Activated CD8-positive, alpha-beta T cell treated with anti-CD3 and anti-CD28 coated beads for 36 hours (primary cell): ENCODE measurements around the gene TFG. TPM values are rescaled to one million over a fixed set of nuclear protein-coding genes. Genes with fewer than 3 reads are reported as not detected.

Experiments used
- ATAC-seq: fragments of 200-7000 bp; cut with Tn5 transposase; one replicate; pipeline ENCODE4 v1.10.0; 2021; ENCODE audit warnings: mild to moderate bottlenecking, moderate library complexity
- CTCF ChIA-PET: fragments of 350-600 bp; sonication (Branson Sonifier 250); formaldehyde crosslinking; loops from one replicate; lab custom pipeline; 2021; ENCODE audit warnings: antibody characterized with exemption; lab: Charles Lee
- POLR2A ChIA-PET: fragments of 350-600 bp; sonication (Branson Sonifier 250); formaldehyde crosslinking; loops from one replicate; lab custom pipeline; 2021; ENCODE audit warnings: antibody characterized with exemption; lab: Charles Lee
- DNase-seq: peaks from one replicate; pipeline ENCODE4 v3.0.0-alpha.2; 2020
- H3K27ac Mint-ChIP-seq: one replicate; pipeline ENCODE4 v1.8.0; 2021; ENCODE audit warnings: mild to moderate bottlenecking, mixed read lengths
- H3K27me3 Mint-ChIP-seq: one replicate; pipeline ENCODE4 v1.8.0; 2021; ENCODE audit warnings: mixed read lengths
- H3K36me3 Mint-ChIP-seq: one replicate; pipeline ENCODE4 v1.8.0; 2021; ENCODE audit warnings: low read depth, mixed read lengths
- H3K4me1 Mint-ChIP-seq: one replicate; pipeline ENCODE4 v1.8.0; 2021; ENCODE audit warnings: low read depth, mixed read lengths
- H3K4me3 Mint-ChIP-seq: one replicate; pipeline ENCODE4 v1.8.0; 2021; ENCODE audit warnings: mild to moderate bottlenecking, moderate library complexity, mixed read lengths
- H3K9me3 Mint-ChIP-seq: one replicate; pipeline ENCODE4 v1.8.0; 2021; ENCODE audit warnings: mixed read lengths
- intact Hi-C: fragments of 100-400 bp; cut with micrococcal nuclease; formaldehyde crosslinking; loops from one replicate; pipeline ENCODE4 v1.10.0; 2022
- total RNA-seq, 2 experiments: library from RNA; stranded (reverse); gene quantifications; one replicate each; pipeline ENCODE4 v1.2.3, GENCODE V29; 2021
- TF ChIP-seq, protein P1 (sequence below): fragments of 200-600 bp; IDR thresholded peaks from one replicate; pipeline ENCODE4 v1.8.0; 2022; ENCODE audit warnings: antibody characterized with exemption, mild to moderate bottlenecking

Gene TFG
- total RNA-seq, 2 experiments from 2014 or later, result 59.2 TPM

DNA sequence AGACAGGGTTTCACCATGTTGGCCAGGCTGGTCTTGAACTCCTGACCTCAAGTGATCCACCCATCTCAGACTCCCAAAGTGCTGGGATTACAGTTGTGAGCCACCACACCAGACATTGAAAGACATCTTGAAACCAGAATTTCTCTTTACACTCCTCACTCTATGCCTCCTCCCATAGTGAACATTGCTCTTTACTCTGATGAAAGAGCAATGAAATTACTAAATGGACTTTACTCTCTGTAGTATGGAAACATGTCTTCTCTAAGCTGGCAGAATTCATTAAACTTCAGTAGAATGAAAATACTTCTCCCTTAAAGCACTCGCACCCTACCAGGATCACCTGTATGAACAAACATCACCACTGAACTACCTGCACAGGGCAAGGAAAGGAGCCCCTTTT is 27.8 kb upstream of the TFG start:
- DNase-seq (no peak), ATAC-seq (no peak)
- intact Hi-C loops, result no loop called here
- POLR2A ChIA-PET, result no interaction called here
- H3K27me3 Mint-ChIP-seq, result no peaks in the 10 kb centered on the region
- H3K4me3 Mint-ChIP-seq, result no peak overlapping the region
- H3K36me3 Mint-ChIP-seq, result peaks cover 29% of the 10 kb centered on the region
- H3K9me3 Mint-ChIP-seq, result peaks cover 1% of the 10 kb centered on the region
- CTCF ChIA-PET, result interaction anchor here (1.4 kb wide), 1 partner anchor 30 kb away, joined by 4 read pairs; no protein-coding TSS in a partner anchor
- H3K27ac Mint-ChIP-seq, result no peak overlapping the region
- TF ChIP-seq, protein P1, sequence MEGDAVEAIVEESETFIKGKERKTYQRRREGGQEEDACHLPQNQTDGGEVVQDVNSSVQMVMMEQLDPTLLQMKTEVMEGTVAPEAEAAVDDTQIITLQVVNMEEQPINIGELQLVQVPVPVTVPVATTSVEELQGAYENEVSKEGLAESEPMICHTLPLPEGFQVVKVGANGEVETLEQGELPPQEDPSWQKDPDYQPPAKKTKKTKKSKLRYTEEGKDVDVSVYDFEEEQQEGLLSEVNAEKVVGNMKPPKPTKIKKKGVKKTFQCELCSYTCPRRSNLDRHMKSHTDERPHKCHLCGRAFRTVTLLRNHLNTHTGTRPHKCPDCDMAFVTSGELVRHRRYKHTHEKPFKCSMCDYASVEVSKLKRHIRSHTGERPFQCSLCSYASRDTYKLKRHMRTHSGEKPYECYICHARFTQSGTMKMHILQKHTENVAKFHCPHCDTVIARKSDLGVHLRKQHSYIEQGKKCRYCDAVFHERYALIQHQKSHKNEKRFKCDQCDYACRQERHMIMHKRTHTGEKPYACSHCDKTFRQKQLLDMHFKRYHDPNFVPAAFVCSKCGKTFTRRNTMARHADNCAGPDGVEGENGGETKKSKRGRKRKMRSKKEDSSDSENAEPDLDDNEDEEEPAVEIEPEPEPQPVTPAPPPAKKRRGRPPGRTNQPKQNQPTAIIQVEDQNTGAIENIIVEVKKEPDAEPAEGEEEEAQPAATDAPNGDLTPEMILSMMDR, result no peak
- no peaks in the 10 kb centered on the region for H3K4me1 Mint-ChIP-seq

DNA sequence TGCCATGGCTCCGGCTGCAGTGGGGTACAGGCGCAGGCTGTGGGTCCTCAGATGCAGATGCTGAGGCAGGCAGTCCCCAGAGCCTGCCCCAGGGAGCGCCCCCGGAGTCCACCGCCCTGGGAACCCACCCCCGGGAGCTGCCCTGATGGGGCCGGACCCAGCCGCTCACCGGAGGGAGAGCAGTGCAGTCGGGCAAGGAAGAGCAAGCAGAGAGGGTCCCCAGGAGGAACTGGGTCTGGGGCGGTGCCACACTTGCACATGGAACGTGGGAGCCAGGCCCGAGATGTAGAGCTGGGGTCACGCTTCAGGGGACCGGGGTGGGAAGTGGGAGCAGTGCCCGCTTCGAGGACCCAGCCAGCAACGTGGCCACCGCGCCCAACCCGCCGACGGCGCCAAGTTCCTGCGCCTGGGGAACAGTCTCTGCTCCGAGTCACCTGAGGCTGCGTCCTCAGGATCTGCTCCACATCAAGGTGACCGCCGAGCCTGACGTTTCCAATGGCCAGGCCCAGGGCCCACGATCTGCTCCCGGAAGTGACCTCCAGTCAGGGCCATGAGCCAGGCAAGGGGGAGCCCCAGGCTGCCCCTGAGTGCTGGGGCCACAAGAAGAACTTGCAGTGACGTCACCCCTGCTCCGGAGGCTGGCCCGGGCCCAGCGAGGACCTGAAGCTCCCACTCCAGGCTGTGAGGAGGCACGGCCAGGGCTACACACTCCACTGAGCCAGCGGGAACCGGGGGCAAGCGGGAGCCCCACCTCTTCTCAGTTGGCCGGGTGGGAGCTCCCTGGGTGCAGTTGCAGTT is 27.0 kb upstream of the TFG start:
- ATAC-seq (peak; percentile 30), DNase-seq (no peak)
- Mint-ChIP-seq H3K36me3 (peaks cover 29% of the 10 kb centered on the region), H3K27me3 (no peaks in the 10 kb centered on the region), H3K4me3 (no peak overlapping the region), H3K27ac (no peak overlapping the region), H3K4me1 (no peaks in the 10 kb centered on the region), H3K9me3 (peaks cover 1% of the 10 kb centered on the region)
- POLR2A ChIA-PET, result interaction anchor here (1.1 to 2.3 kb wide), 5 partner anchors 13 to 31 kb away, joined by 3 to 6 read pairs (median 3); partner anchors contain the start of gene TFG
- intact Hi-C loops, result no loop called here
- TF ChIP-seq, protein P1, result no peak
- CTCF ChIA-PET, result interaction anchor here (0.9 to 1.8 kb wide), 6 partner anchors 24 to 219 kb away, joined by 3 to 5 read pairs (median 4); partner anchors contain the start of gene TFG

DNA sequence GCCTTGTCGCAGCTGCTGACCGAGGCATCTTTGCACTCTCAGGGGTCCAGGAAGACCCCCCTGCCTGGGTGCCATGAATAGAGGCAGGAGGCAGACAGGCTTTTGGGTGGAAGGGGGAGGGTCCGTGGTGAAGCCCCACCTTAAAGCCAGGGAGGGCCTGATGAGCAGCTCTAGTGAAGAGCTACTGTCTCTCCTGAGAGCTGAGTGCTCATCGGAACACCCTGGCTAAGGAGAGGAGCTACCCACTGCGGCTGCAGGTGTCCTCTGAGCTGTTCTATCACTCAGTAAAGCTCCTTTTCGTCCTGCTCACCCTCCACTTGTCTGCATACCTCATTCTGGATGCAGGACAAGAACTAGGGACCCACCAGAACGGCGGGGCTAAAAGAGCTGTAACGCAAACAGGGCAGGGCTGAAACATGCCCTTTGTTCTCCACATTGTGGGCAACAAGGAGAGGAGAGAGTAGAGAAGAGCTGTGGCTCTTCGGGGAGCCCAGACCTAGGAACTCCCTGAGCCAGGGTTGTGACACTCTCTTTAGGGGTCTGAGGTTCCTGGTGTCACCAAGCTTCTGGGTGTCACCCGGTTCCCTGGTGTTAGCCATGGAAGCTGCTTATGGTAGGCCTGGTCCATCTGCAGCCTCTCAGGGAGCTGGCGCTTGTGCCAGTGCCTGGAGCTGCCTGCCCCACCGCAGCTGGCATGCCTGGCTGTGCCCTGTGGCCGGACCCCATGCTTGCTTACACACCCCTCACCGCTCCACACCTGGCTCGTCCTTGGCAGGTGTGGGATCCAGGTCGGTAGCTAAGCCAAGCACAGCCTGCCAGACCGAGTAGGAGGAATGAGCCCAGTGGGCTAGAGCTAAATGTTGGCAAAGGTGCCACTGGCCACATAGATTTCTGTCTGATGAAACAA is 26.2 kb upstream of the TFG start:
- peak; percentile 34 for ATAC-seq
- peaks cover 26% of the 10 kb centered on the region for H3K36me3 Mint-ChIP-seq
- ChIA-PET CTCF (interaction anchor here (0.9 to 1.8 kb wide), 7 partner anchors 11 to 220 kb away, joined by 3 to 5 read pairs (median 3); partner anchors contain the start of gene TFG), POLR2A (interaction anchor here (1.1 to 2.3 kb wide), 8 partner anchors 9 to 30 kb away, joined by 3 to 6 read pairs (median 3); partner anchors contain the start of gene TFG)
- H3K4me1 Mint-ChIP-seq, result no peaks in the 10 kb centered on the region
- H3K9me3 Mint-ChIP-seq, result peaks cover 1% of the 10 kb centered on the region
- TF ChIP-seq, protein P1, result no peak
- intact Hi-C loops, result no loop called here
- H3K27ac Mint-ChIP-seq, result no peak overlapping the region
- H3K4me3 Mint-ChIP-seq, result no peak overlapping the region
- no peak for DNase-seq
- no peaks in the 10 kb centered on the region for H3K27me3 Mint-ChIP-seq

DNA sequence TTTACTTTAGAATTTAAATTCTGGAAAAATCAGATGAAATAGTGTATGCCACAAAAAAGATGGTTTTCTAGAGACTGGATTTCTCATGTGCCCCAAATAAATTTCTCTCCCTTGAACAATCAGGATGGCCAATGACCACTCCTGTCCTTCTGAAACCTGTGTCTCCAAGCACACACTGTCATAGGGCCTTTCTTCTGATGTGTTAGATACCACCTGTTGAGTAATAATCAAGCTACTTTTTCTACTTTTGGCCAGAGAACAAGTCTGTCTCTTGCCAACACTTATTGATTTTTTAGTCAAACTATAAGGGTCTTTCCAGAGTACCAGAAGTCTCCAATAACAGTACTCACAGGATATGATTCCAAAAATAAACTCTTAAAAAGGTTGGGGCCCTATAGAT is 16.1 kb upstream of the TFG start:
- no peak overlapping the region for H3K4me3 Mint-ChIP-seq
- intact Hi-C loops, result no loop called here
- peaks cover 4% of the 10 kb centered on the region for H3K27me3 Mint-ChIP-seq
- no peak overlapping the region for H3K27ac Mint-ChIP-seq
- DNase-seq, result no peak
- H3K9me3 Mint-ChIP-seq, result no peaks in the 10 kb centered on the region
- ChIA-PET CTCF (interaction anchor here (1.0 to 2.1 kb wide), 7 partner anchors 13 to 102 kb away, joined by 3 to 6 read pairs (median 3); partner anchors contain the start of gene TFG), POLR2A (interaction anchor here (1.0 to 1.8 kb wide), 3 partner anchors 15 to 40 kb away, joined by 3 to 12 read pairs (median 7); partner anchors contain the start of gene TFG)
- TF ChIP-seq, protein P1, result no peak
- no peaks in the 10 kb centered on the region for H3K4me1 Mint-ChIP-seq
- ATAC-seq, result no peak
- peaks cover 21% of the 10 kb centered on the region for H3K36me3 Mint-ChIP-seq
